CD8-positive, alpha-beta memory T cell (primary cell): ENCODE results near the gene HAO1. TPM values are rescaled to one million over a fixed set of nuclear protein-coding genes. Genes with fewer than 3 reads are reported as not detected.

Source experiments
- polyA plus RNA-seq: library from polyadenylated mRNA; unstranded; fragments of 300-500 nt; fragmentation: Illumina TruSeq; gene quantifications from one replicate; pipeline ENCODE4 v1.2.3, GENCODE V29; 2021
- total RNA-seq, 2 experiments: library from RNA; stranded (reverse); gene quantifications; one replicate each; pipeline ENCODE4 v1.2.3, GENCODE V29; 2021

HAO1 gene
- total and polyA plus RNA-seq, 3 experiments from 2014 or later = not detected

Other genes with a start within 250 kb of the HAO1 start
- gene TMX4, start 79.3 kb upstream of the HAO1 start, total RNA-seq = 10 to 100 TPM; 36.7 to 39.2 TPM
- gene TMX4, start 79.3 kb upstream of the HAO1 start, polyA plus RNA-seq = 69.1 TPM
- 1 to 10 TPM; 8.5 to 9.9 TPM for gene PLCB1, start 191.8 kb upstream of the HAO1 start, total RNA-seq
- 8.8 TPM for gene PLCB1, start 191.8 kb upstream of the HAO1 start, polyA plus RNA-seq